GM19438 (cell line): ENCODE results near the gene AKTIP.

Experiments
- ATAC-seq: cut with Tn5 transposase; IDR thresholded peaks from one replicate; pipeline ENCODE4 v1.9.1; 2021; ENCODE audit warnings: low read depth; ENCODE audit not compliant: unreplicated experiment

AKTIP gene

GRCh38 chr16:53484542-53484941 is 18.5 kb downstream of the AKTIP start:
- ATAC-seq = no peak

GRCh38 chr16:53482123-53482522 is 20.9 kb downstream of the AKTIP start:
- no peak for ATAC-seq

GRCh38 chr16:53480394-53480793 is 22.6 kb downstream of the AKTIP start:
- ATAC-seq = no peak

- no peak for ATAC-seq
These were observed 24.0 kb downstream of the AKTIP start for GRCh38 chr16:53478965-53479364.

GRCh38 chr16:53476867-53477266 is 26.1 kb downstream of the AKTIP start:
- ATAC-seq = no peak

- ATAC-seq = no peak
These were observed 37.3 kb downstream of the AKTIP start for GRCh38 chr16:53465606-53466280.

GRCh38 chr16:53458635-53459034 is 44.4 kb downstream of the AKTIP start:
- no peak for ATAC-seq

GRCh38 chr16:53457670-53458069 is 45.3 kb downstream of the AKTIP start:
- peak; percentile 100 for ATAC-seq

- no peak for ATAC-seq
These were observed 46.4 kb downstream of the AKTIP start for GRCh38 chr16:53456625-53457024.

- ATAC-seq = no peak
These were observed 49.1 kb downstream of the AKTIP start for GRCh38 chr16:53453928-53454327.

- ATAC-seq = no peak
These were observed 53.0 kb downstream of the AKTIP start for GRCh38 chr16:53449816-53450517.

GRCh38 chr16:53446090-53446489 is 56.9 kb downstream of the AKTIP start:
- ATAC-seq = no peak

- no peak for ATAC-seq
These were observed 57.5 kb downstream of the AKTIP start for GRCh38 chr16:53445534-53445933.
